Heart left ventricle (tissue), 16 donors: ENCODE data around the gene DMD. TPM values are rescaled to one million over a fixed set of nuclear protein-coding genes. Genes with fewer than 3 reads are reported as not detected.

ENCODE experiments used
- ATAC-seq, 4 donors: fragments of 200-7000 bp; cut with Tn5 transposase; one replicate each; pipeline ENCODE4 v1.9.1; 2020 to 2022; ENCODE audit warnings: moderate library complexity in 4 of 4, mild to moderate bottlenecking in 3 of 4, moderate number of reproducible peaks in 1 of 4
- DNase-seq, 5 donors: peaks; one replicate each; pipeline ENCODE4 v3.0.0-alpha.2; 2020
- H3K27ac ChIP-seq, 12 donors: fragments of 200-600 bp; sonication (generic) in 4 of 12; one replicate each; pipeline versions ENCODE4 v1.5.0 to v1.8.0; 2016 to 2022; ENCODE audit warnings: mild to moderate bottlenecking in 2 of 12
- H3K27me3 ChIP-seq, 9 donors: fragments of 200-600 bp; sonication (generic) in 2 of 9; one replicate each; pipeline versions ENCODE4 v1.5.1 to v1.8.0; 2016 to 2022; ENCODE audit warnings: mild to moderate bottlenecking in 3 of 9
- H3K36me3 ChIP-seq, 9 donors: fragments of 200-600 bp; sonication (generic) in 2 of 9; one replicate each; pipeline versions ENCODE4 v1.5.0 to v1.8.0; 2018 to 2022; ENCODE audit warnings: mild to moderate bottlenecking in 2 of 9
- H3K4me1 ChIP-seq, 12 donors: fragments of 200-600 bp; sonication (generic) in 4 of 12; one replicate each; pipeline versions ENCODE4 v1.5.0 to v1.8.0; 2016 to 2022; ENCODE audit warnings: mild to moderate bottlenecking in 3 of 12
- H3K4me3 ChIP-seq, 12 donors: fragments of 200-600 bp; sonication (generic) in 4 of 12; one replicate each; pipeline versions ENCODE4 v1.5.0 to v1.8.0; 2017 to 2022; ENCODE audit warnings: mild to moderate bottlenecking in 9 of 12, moderate library complexity in 4 of 12
- H3K9me3 ChIP-seq, 12 donors: fragments of 200-600 bp; sonication (generic) in 4 of 12; one replicate each; pipeline versions ENCODE4 v1.5.0 to v1.8.0; 2016 to 2022; ENCODE audit warnings: mild to moderate bottlenecking in 1 of 12
- POLR2A ChIP-seq, 2 donors: fragments of 450-650 bp; IDR thresholded peaks; one replicate each; pipeline ENCODE4 v1.6.1; 2017; ENCODE audit warnings: antibody characterized with exemption in 2 of 2, mild to moderate bottlenecking in 2 of 2, moderate library complexity in 2 of 2
- WGBS, 4 donors: extraction: QIAGEN DNeasy Blood & Tissue Kit in 2 of 4; methylation state at CpG; one replicate each; pipeline versions ENCODE4 v1.1.5 to v1.1.7; 2013 to 2018; 5-methylcytosine and 5-hydroxymethylcytosine counted together
- intact Hi-C, 10 donors: fragments of 100-400 bp; cut with DNase I; formaldehyde crosslinking; loops; one replicate each; pipeline versions ENCODE4 v1.11.1 to v1.14.2; 2022
- polyA plus RNA-seq, 2 donors: library from polyadenylated mRNA; stranded (reverse); fragments of 200-250 nt; gene quantifications; one replicate each; pipeline ENCODE4 v1.2.3, GENCODE V29; 2013
- total RNA-seq, 9 donors: library from RNA; depleted of rRNA in 2 of 9; stranded (reverse); fragments of >200 nt in 2 of 9; fragmentation: NEBNext Ultra II Directional in 3 of 9; extraction: Animal tissue kit (Norgen Biotek cat#: 25700) in 3 of 9; gene quantifications; one replicate each; pipeline versions ENCODE4 v1.1.0 to v1.2.4, GENCODE V29; 2016 to 2023
- TF ChIP-seq, protein P1 (sequence below), 12 donors: fragments of 200-600 bp; sonication (generic) in 4 of 12; IDR thresholded peaks; one replicate each; pipeline versions ENCODE4 v1.5.0 to v1.8.0; 2018 to 2022; ENCODE audit warnings: antibody characterized with exemption in 12 of 12, mild to moderate bottlenecking in 5 of 12
- donor health status: ischemic (EF 13 %, LVEDD 7.1; RV severe dilation, severe dysfunction).
- donor health status: healthy with polysubstance abuse.
- donor health status: DM: no; HTN: yes; CAD: no.
- donor health status: DM: no; HTN: no; CAD: no.
- donor health status: ischemic (EF 25% LVEDD 6.9; RV normal size, moderate dysfunction).
- donor health status: ischemic (EF 25% LVEDD 5.7; RV mildly dilated, moderate dysfunction).
- donor health status: healthy.
- donor health status: DM: yes; HTN: yes; CAD: no.
- donor health status: ischemic (EF 35%, LVEDD 5.7; RV mildly dilated, moderate dysfunction).
- donor health status: nonischemic (EF 11% LVEDD 7.7; RV severe dilation, severe dysfunction).
- donor health status: DM: yes; HTN: yes; CAD: no.
- donor health status: PGD.
- donor health status: ischemic (EF 29% LVEDD 5.4; RV normal size, mild dysfunction).
- donor health status: nonischemic (EF 23%, LVEDD 6.1; RV moderate dilation, normal function).

The DMD gene
- total and polyA plus RNA-seq, 11 donors: 34.7 to 236 (median 162) TPM

DNA sequence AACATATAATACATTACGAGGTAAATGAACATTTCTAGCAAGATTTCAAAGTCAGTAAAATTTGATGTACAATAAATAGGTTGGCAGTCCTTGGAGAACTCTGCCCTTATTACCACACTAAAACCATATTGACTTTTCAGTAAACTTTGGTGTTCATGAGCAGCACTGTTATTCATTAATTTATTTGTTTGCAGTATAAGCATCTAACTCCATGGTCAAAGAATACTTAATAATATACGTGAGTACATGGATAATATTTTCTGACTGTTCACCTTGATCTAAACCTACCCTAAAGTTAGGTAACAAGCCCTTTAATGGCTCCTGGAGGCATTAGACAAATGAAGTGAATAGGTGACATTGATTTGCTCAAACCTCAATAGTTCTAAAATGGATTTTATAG, 1322.3 kb downstream of the DMD start:
- Histone ChIP-seq H3K36me3 (no peaks in the 10 kb centered on the region), H3K27me3 (no peaks in the 10 kb centered on the region), H3K4me3 (no peak overlapping the region), H3K9me3 (no peaks in the 10 kb centered on the region), H3K4me1 (no peaks in the 10 kb centered on the region), H3K27ac (no peak overlapping the region)
- WGBS, 4 donors: 74 to 92% (median 83%) methylated on average over 2 of the region's 2 CpGs
- intact Hi-C loops: no loop called here
- TF ChIP-seq, protein P1, sequence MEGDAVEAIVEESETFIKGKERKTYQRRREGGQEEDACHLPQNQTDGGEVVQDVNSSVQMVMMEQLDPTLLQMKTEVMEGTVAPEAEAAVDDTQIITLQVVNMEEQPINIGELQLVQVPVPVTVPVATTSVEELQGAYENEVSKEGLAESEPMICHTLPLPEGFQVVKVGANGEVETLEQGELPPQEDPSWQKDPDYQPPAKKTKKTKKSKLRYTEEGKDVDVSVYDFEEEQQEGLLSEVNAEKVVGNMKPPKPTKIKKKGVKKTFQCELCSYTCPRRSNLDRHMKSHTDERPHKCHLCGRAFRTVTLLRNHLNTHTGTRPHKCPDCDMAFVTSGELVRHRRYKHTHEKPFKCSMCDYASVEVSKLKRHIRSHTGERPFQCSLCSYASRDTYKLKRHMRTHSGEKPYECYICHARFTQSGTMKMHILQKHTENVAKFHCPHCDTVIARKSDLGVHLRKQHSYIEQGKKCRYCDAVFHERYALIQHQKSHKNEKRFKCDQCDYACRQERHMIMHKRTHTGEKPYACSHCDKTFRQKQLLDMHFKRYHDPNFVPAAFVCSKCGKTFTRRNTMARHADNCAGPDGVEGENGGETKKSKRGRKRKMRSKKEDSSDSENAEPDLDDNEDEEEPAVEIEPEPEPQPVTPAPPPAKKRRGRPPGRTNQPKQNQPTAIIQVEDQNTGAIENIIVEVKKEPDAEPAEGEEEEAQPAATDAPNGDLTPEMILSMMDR (IDR thresholded peaks at IDR 0.05): no peak
- no peak for TF ChIP-seq POLR2A (IDR thresholded peaks at IDR 0.05)
- no peak for ATAC-seq
- DNase-seq: no peak

DNA sequence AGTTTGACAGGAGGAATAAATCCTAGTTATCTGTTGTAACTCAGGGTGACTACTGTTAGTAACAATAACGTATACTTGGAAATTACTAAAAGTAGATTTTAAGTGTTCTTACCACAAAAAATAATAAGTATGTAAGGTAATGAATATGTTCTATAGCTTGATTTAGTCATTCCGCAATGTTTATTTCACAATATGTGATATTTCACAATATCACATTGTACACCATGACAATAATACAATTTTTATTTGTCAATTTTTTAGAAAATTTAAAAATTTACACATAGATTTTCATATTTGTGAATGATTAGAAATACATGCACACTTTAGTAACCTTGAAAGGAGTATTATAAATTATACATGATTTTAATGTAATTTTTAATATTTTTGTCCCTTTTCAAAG, 1326.8 kb downstream of the DMD start:
- peaks cover 0 to 9% (median 0%) of the 10 kb centered on the region in 12 donors for H3K4me1 ChIP-seq
- 83 to 96% (median 90%) methylated on average over 2 of the region's 2 CpGs for whole genome bisulfite sequencing, 4 donors
- DNase-seq (no peak), ATAC-seq (no peak)
- TF ChIP-seq, protein P1 (IDR thresholded peaks at IDR 0.05): no peak
- no peak for TF ChIP-seq POLR2A (IDR thresholded peaks at IDR 0.05)
- H3K27ac ChIP-seq: no peak overlapping the region
- intact Hi-C loops: no loop called here
- no peaks in the 10 kb centered on the region for H3K36me3 ChIP-seq
- no peaks in the 10 kb centered on the region for H3K27me3 ChIP-seq
- no peaks in the 10 kb centered on the region for H3K9me3 ChIP-seq
- no peak overlapping the region for H3K4me3 ChIP-seq

DNA sequence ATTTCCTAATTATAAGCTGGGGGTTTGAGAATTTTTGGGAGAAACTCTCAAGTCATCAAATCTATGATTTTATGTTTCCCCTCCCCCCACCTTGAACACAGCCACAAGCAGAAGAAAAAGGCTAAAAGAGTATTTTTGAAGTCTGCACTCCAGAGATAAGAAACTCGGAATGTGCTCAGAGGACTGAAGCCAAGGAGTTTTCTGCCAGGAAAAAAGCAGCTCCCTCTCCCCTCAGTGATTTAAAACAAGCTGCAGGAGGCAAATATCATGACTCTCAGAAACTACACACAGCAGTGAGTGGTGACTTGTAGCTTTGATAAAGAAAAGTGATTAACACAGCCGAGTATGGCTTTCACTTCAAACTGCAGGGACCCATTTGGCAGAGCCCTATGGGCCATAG, 1339.3 kb downstream of the DMD start:
- TF ChIP-seq, protein P1 (IDR thresholded peaks at IDR 0.05): no peak
- TF ChIP-seq POLR2A (IDR thresholded peaks at IDR 0.05): no peak
- WGBS, 4 donors: 2 to 17% (median 6%) methylated on average over 2 of the region's 2 CpGs
- Histone ChIP-seq H3K27ac (no peak overlapping the region), H3K27me3 (peaks cover 0 to 3% (median 0%) of the 10 kb centered on the region in 9 donors), H3K4me3 (no peak overlapping the region), H3K36me3 (no peaks in the 10 kb centered on the region), H3K4me1 (peaks cover 0 to 24% (median 5%) of the 10 kb centered on the region in 12 donors), H3K9me3 (no peaks in the 10 kb centered on the region)
- intact Hi-C loops: no loop called here
- DNase-seq (peak in 1 of 5 donors; percentile 5), ATAC-seq (peak in 3 of 4 donors; percentile 26 to 69 (median 36))

DNA sequence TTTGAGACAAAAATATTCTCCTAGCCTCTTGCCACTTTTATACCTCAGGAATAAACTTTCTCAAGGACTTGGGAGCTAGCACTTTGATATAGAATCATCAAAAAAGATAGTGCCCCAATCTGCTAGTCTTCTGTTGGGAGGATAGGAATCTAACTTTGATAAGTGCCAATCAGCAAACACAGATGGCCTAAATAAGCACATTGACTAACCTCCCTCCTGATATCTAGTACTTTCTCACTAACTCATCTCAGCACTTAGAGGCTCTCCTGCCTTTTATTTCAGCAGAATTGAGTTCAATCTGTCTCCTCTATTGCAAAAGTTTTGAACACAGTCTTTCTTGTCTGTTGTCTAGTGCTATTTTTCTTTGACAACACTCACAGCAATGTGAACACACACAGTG, 1341.1 kb downstream of the DMD start:
- intact Hi-C loops: no loop called here
- H3K36me3 ChIP-seq: no peaks in the 10 kb centered on the region
- H3K9me3 ChIP-seq: no peaks in the 10 kb centered on the region
- H3K27me3 ChIP-seq: peaks cover 0 to 3% (median 0%) of the 10 kb centered on the region in 9 donors
- peaks cover 0 to 24% (median 5%) of the 10 kb centered on the region in 12 donors for H3K4me1 ChIP-seq
- H3K27ac ChIP-seq: no peak overlapping the region
- no peak overlapping the region for H3K4me3 ChIP-seq
- DNase-seq (no peak), ATAC-seq (no peak)
- TF ChIP-seq POLR2A (IDR thresholded peaks at IDR 0.05): no peak
- TF ChIP-seq, protein P1 (IDR thresholded peaks at IDR 0.05): no peak
